LHCN-M2 (cell line): ENCODE measurements around the gene OR4K2. TPM values are rescaled to one million over a fixed set of nuclear protein-coding genes. Genes with fewer than 3 reads are reported as not detected.
A peak's percentile ranks its signal among the peaks of the same experiment; 100 is the strongest.
"Not testable (repeated sequence)": the region's sequence is repeated elsewhere in the genome, so short reads cannot be mapped to it uniquely, and the experiment has no call there.

Source experiments
- DNase-seq: peaks from one replicate; pipeline ENCODE4 v3.0.0-alpha.2; 2012; ENCODE audit warnings: low read depth
- polyA plus RNA-seq: library from polyadenylated mRNA; unstranded; fragments of >200 nt; gene quantifications from one replicate; pipeline ENCODE4 v1.2.1, GENCODE V29; 2012; ENCODE audit warnings: missing spikeins
- total RNA-seq: library from RNA; depleted of rRNA; stranded (reverse); fragments of >200 nt; gene quantifications from 2 replicates; pipeline ENCODE4 v1.2.3, GENCODE V29; 2014; rRNA removed

Gene OR4K2
- not detected in 2 replicates for total RNA-seq
- polyA plus RNA-seq, result not detected

- DNase-seq, result no peak
Observed at GRCh38 chr14:19874842-19875241, at the start of gene OR4K2. TSS of gene OR4K2 (plus strand) at chr14:19875142. CDS start at chr14:19876268, 1,126 bp downstream.

GRCh38 chr14:19827626-19828244, 47.2 kb upstream of the OR4K2 start:
- not testable (repeated sequence) for DNase-seq

- no peak for DNase-seq
Observed at GRCh38 chr14:19828314-19828713, 46.6 kb upstream of the OR4K2 start.

- not testable (repeated sequence) for DNase-seq
Observed at GRCh38 chr14:19834203-19834848, 40.6 kb upstream of the OR4K2 start.

GRCh38 chr14:19838433-19838832, 36.5 kb upstream of the OR4K2 start:
- DNase-seq, result no peak

- peak; percentile 62 for DNase-seq
Observed at GRCh38 chr14:19851365-19851764, 23.6 kb upstream of the OR4K2 start.

- not testable (repeated sequence) for DNase-seq
Observed at GRCh38 chr14:19866061-19866669, 8.8 kb upstream of the OR4K2 start.

- peak; percentile 5 for DNase-seq
Observed at GRCh38 chr14:19873178-19873577, 1.8 kb upstream of the OR4K2 start.

GRCh38 chr14:19878029-19878642, 3.2 kb downstream of the OR4K2 start:
- DNase-seq, result peak; percentile 36

GRCh38 chr14:19895282-19895681, 20.3 kb downstream of the OR4K2 start:
- no peak for DNase-seq

- no peak for DNase-seq
Observed at GRCh38 chr14:19900999-19901398, 26.1 kb downstream of the OR4K2 start.

GRCh38 chr14:19902409-19902808, 27.5 kb downstream of the OR4K2 start:
- DNase-seq, result no peak

- DNase-seq, result no peak
Observed at GRCh38 chr14:19906665-19907064, 31.7 kb downstream of the OR4K2 start.

- no peak for DNase-seq
Observed at GRCh38 chr14:19911114-19911513, 36.2 kb downstream of the OR4K2 start.

- no peak for DNase-seq
Observed at GRCh38 chr14:19917243-19917642, 42.3 kb downstream of the OR4K2 start.

- DNase-seq, result no peak
Observed at GRCh38 chr14:19917955-19918518, 43.1 kb downstream of the OR4K2 start.

GRCh38 chr14:19918553-19919264, 43.8 kb downstream of the OR4K2 start:
- no peak for DNase-seq

- no peak for DNase-seq
Observed at GRCh38 chr14:19920021-19920657, 45.2 kb downstream of the OR4K2 start, which contains the start of gene OR4K5. TSS of gene OR4K5 (plus strand) at chr14:19920607. CDS start at chr14:19920607, 0 bp downstream.

GRCh38 chr14:19930617-19931016, 55.7 kb downstream of the OR4K2 start, which contains the start of gene OR4K1:
TSS of gene OR4K1 (plus strand) at chr14:19930917. CDS start at chr14:19935667, 4,750 bp downstream.
- DNase-seq, result no peak
